HG03469 (cell line): ENCODE measurements around the gene YIF1B.
"Not testable (repeated sequence)": the region's sequence is repeated elsewhere in the genome, so short reads cannot be mapped to it uniquely, and the experiment has no call there.

ENCODE experiments used
- ATAC-seq: cut with Tn5 transposase; IDR thresholded peaks from one replicate; pipeline ENCODE4 v1.9.1; 2021; ENCODE audit warnings: mild to moderate bottlenecking, moderate library complexity, moderate number of reproducible peaks; ENCODE audit not compliant: unreplicated experiment

YIF1B gene

DNA sequence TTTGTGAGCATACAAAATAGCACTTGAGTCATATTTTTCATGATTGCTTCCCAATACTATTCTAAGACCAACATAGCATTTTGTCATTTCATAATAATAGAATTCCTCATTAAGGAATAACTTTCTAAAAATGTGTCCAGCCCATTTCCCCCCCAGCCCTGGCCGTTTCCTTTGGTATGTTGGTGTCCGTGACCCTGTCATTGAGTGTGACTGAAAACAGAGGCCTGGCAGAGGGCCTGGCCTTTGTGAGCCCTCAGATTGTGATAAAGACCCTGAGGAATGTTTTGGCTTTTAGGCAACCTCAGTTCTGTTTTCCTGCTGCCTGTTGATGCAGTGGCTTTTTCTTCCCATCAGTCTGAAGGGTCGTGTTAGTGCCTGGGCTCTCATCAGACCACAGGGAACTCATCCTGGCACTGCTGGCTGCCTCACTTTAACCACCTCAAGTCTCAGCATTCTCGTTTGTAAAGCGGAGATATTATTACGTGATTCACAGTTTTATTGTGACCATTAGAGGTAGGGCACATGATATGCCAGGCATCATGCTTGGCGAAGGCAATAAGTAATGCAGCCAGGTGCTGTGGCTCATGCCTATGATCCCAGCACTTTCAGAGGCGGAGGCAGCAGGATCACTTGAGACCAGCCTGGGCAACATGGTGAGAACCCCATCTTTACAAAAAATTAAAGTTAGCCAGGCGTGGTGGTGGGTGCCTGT is 37.6 kb downstream of the YIF1B start:
- no peak for ATAC-seq

DNA sequence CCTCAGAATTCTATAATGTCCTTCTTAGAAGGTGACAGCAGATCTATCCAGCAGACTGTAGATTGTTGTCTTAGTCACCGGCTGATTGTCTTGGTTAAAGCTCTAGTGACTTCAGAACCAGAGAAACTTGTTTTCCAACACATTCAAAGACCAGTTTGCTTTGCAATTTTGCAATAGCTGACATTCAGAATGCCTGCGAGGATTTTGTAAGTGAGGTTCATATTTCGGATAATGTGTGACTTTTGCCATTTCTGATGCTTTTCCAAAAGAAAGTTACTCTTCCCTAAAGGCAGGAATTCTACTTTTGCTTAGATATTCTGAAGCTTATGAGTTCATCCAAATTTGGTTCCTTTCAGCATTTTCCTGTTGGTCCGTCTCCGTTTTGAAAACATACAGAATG is 38.2 kb downstream of the YIF1B start:
- no peak for ATAC-seq

DNA sequence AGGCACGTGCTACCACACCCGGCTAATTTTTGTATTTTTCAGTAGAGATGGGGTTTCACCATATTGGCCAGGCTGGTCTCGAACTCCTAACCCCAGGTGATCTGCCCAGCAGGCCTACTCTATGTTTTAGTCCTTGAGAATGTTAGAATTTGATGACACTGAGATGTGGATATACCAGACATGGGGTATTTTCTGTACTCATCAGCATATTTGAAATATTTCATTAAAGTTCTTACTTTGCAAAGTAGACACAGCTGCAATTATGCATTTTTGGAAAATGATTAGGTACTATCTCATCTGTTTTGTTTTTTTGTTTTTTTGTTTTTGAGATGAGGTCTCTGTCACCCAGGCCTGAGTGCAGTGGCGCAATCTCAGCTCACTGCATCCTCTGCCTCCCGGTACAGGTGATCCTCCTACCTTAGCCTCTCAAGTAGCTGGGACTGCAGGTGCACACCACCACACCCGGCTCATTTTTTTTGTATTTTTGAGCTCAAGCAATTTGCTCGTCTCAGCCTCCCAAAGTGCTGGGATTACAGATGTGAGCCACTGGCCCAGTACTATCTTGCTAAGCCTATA is 38.7 kb downstream of the YIF1B start:
- ATAC-seq: no peak

DNA sequence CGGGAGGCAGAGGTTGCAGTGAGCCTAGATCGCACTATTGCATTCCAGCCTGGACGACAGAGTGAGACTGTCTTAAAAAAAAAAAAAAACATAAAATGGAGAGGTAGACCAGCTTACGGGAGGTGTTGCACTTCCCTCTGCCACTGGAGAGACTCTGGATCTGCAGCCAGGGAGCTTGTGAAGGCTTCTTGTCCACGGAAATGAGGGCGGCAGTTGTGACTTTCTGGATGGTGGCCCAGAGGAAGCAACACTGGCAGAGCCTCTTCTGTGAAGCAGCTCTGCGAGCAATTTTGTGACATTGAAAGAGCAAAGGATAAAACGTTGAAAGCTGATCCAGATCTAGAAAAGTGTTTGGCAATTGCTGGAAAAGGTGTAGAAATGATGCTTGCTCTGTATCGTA is 41.0 kb downstream of the YIF1B start:
- ATAC-seq: no peak

DNA sequence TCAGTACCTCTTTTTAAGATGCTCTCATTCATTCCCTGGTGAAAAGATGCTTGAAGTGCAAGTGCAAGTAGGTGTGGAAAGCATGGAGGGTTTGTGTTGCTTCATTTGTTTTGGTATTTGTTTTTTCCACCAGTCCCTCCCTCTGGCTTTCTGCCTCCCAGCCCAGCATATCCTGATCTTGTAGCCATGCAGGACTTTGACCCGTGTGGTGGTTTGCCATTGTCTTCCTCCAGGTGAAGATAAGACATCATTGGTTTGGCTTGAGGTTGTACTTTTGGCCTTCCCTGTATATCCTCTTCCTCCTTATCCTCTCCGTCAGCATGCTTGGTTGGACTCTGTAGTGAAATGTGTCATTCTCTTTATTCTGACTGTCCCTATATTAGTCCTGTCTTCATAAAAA is 42.2 kb downstream of the YIF1B start:
- ATAC-seq: no peak

DNA sequence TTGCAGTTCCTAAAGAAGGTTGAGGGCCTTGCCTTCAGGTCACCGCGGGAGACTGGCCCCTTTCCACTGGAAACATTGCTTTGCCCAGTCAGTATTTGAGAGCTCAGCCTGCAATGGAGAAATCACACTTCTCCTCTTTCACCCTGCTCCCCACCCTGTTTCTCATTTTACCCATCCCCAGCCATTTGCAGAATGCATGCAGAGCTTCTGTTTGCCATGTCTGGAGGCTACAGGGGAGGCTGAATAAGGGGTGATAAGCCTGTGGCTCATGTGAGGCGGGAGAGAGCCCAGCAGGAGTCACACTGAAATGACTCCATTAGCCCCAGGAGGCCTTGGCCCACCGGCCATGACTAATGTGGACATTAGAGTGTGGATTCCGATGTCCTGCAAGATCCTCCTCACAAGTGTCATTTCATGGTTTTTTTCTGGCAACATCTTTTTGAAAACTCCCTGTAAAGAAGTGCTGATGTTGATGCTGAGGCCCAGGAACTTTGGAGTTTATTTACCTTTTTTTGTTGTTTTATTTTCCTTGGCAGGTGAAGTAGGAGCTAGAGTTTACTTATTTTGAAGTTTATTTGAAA is 45.1 kb downstream of the YIF1B start:
- no peak for ATAC-seq

DNA sequence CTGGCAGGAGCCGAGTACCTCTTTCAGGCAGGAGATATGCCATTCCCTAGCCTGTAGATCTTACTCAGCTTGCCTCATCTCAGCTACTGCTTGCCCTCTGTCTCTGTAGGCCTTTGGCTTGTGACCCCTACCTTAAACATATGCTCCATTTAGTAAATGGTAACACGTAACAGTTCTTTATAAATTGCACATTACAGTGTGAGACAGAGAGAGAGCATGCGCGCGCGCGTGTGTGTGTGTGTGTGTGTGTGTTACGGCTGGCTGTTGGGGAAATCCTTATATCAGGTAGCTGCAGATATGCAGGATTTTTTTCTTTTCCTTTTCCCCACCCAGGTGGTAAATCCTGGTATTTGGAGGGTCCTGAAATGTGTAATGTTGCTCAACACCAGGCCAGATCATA is 47.2 kb downstream of the YIF1B start:
- ATAC-seq: no peak

DNA sequence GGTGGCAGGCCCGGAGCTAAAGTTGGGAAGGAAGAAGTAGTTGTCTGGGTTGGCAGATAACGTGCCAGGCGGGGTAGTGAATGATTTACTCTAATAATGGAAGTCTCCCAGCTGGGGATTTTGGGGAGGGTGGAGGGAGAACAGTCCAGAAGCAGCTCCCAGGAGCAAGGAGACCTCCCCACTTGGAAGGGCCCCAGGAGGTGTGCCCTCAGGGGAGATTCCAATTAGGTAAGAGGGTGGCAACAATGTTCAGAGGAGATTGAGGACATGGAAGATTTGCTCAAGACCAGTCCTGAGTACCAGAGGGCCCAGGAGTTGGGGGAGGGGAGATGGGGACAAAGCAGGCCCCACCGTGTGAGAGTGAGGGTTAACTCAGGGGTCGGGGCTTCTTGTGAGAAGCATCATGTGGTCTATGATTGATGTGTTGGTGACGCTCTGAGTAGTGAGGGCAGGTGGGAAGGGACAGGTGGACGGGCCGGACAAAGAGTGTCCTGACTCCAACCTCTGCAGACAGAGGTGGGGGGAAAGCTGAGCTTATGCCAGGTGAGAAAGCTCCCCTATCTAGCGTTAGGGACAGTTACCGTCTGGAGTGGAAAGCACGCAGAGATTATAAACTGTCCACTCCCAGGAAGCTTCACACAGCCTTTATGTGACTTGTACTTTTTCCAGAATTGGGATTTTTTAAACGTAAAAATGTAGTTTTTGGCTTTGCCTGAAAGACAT is 47.8 kb downstream of the YIF1B start:
- no peak for ATAC-seq

DNA sequence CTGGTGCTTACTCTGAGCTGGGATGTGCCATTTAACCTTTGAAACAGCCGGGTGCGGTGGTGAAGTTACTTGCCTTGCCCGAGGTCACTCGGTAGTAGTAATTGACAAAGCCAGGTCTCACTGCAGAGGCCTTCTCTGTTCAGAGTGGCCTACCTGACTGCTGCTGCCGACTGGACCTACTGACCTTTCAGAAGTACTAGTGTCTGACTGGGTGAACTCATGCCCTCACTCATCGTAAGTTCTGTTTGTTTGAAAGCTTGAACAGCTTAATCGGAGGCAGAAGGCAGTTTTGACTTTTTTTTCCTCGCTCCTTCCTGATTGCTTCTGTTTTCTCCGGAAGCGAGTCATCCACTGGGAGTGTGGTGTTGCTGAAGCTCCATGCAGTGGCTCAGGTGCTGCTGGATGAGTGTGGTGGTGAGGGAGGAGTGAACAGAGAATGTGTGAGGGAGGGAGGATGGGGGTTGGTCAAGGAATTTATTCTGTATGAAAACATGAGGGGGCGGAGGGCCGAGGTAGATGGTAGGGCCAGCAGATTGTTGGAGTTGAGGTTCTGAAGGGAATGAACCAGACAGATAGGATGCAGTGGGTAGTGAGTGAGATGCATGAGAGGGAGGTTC is 48.7 kb downstream of the YIF1B start:
- ATAC-seq: no peak

DNA sequence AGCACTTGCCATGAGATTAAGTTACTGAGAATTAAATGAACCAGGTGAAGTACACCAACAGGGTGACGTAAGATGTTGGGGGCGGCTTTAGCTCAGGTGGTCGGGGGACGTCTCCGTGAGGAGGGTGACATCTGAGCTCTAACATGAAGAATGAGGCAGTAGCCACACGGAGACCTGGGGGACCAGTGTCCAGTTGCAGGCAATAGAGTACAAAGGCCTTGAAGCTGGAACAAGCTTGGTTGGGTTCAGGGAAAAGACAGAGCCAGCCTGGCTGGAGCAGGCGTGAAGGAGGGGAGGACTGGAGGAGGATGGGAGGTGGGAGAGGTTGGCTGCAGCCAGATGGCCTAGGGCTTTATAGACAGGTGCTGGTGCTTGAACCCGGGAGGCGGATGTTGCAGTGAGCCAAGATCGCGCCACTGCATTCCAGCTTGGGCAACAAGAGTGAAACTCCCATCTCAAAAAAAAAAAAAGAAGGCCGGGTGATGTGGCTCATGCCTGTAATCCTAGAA is 49.8 kb downstream of the YIF1B start:
- no peak for ATAC-seq

DNA sequence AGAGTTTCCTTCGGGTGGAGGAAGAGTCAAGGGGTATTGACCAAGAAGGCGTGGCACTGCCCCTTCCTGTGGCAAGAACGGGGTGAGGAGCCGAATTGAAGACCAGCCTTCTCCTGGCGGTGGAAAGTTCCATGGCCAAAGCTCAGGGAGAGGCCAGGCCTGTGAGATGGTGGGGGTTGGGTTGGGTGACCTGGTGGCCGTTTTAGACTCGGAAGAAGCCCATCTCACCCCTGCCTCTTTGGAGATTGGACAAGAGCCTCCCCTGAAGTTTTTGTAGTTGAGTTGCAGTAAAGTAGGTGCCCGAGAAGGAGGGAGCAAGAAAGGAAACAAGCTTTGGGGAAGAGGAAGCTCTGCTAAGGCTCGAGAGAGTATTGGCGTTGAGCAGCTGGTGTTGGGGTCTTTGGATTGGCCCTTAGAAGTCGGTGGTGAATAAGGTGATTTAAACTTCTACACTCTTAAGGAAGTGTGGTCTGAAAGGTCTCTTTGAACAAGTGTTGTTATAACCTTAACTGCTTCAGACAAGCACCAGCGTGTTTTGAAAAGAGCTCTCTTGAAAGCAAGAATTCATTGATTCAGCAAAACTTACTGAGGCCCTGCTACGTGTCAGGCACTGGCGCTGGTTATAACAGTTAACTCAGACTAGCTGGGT is 50.4 kb downstream of the YIF1B start:
- ATAC-seq: no peak

DNA sequence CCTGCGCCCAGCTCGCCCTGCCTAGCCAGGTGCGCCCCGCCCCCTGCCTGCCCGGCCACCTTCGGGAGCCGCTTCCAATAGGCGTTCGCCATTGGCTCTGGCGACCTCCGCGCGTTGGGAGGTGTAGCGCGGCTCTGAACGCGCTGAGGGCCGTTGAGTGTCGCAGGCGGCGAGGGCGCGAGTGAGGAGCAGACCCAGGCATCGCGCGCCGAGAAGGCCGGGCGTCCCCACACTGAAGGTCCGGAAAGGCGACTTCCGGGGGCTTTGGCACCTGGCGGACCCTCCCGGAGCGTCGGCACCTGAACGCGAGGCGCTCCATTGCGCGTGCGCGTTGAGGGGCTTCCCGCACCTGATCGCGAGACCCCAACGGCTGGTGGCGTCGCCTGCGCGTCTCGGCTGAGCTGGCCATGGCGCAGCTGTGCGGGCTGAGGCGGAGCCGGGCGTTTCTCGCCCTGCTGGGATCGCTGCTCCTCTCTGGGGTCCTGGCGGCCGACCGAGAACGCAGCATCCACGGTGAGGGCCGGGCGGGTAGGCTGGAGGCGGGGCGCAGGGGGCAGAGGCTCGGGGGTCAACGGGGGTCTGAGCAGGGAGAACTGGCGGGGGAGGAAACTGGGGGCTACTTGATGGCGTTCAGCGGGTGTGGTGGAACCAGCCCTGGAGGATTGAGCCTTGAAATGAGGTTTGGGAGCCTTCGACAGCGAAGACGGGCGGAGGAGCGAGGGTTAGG is 51.1 kb downstream of the YIF1B start, which contains the start of gene SPINT2:
TSS of gene SPINT2 (plus strand) at position 88 of the 727 bp plus-strand sequence. CDS start at position 408, 320 bp downstream.
- no peak for ATAC-seq

DNA sequence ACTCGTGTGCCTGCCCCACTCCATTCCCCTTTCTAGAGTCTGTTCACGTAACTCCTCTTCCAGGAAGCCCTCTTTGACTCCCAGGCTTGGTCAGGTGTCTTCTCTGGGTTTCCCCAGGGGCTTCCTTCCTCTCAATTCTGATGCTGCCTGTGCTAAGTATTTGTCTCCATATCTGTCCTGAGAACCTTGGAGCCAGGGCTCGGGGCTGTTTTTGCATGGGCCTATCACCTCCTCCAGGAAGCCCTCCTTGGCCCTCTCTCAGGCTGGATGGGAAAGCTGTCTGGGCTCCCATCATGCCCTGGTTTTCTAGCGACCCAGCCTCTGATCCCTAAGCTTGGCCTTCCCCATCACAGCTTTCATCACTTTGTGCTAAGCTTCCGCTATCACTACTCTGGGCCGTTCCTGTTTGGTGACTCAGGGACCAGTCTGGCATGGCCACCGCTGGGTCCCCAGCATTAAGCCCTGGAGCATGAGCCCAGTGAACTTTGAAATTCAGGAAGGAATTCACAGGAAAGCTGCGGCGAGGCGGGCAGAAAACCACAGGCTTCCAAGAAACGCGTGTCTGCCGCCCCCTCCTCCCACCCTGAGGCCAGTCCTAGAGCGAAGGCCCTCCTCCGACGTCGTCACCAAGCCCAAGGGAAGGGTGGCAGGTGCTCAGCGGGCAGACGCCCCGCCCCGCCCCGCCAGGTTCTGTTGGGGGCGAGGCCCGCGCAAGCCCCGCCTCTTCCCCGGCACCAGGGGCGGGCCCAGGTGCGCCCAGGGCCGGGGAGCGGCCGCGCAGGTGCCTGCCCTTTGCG is 51.9 kb downstream of the YIF1B start:
- ATAC-seq: no peak

DNA sequence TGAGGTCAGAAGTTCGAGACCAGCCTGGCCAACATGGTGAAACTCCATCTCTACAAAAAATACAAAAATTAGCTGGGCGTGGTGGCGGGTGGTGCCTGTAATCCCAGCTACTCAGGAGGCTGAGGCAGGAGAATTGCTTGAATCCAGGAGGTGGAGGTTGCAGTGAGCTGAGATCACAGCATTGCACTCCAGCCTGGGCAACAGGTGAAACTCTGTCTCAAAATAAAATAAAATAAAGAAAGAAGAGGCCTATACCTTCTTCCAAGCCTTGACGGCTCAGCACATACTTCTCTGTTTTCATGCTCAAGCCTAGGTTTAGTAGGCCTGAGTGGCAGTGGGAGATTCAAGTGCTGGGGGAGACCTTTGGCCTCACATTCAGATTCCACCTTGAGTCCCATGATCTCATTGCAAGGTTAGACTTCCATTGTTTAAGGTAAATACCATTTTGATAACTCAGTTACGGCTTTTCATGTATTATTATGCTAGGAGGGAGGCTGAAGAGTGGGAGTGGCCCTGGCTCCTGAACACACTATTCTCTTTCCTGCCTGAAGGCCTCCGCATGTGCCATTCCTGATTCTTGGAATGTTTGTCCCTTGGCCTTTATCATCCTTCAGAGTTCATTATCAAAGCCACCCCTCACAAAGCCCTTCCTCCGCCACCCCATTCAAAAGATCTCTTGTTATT is 53.0 kb downstream of the YIF1B start:
- no peak for ATAC-seq

DNA sequence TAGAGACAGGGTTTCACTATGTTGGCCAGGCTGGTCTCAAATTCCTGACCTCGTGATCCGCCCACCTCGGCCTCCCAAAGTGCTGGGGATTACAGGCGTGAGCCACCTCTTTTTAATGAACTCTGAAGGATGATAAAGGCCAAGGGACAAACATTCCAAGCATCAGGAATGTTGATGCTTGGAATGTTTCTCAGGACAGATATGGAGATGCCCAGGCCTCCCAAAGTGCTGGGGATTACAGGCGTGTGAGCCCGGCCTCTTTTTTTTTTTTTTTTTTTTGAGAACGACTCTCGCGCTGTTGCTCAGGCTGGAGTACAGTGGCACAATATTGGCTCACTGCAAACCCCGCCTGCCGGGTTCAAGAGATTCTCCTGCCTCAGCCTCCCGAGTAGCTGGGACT is 53.8 kb downstream of the YIF1B start:
- not testable (repeated sequence) for ATAC-seq

DNA sequence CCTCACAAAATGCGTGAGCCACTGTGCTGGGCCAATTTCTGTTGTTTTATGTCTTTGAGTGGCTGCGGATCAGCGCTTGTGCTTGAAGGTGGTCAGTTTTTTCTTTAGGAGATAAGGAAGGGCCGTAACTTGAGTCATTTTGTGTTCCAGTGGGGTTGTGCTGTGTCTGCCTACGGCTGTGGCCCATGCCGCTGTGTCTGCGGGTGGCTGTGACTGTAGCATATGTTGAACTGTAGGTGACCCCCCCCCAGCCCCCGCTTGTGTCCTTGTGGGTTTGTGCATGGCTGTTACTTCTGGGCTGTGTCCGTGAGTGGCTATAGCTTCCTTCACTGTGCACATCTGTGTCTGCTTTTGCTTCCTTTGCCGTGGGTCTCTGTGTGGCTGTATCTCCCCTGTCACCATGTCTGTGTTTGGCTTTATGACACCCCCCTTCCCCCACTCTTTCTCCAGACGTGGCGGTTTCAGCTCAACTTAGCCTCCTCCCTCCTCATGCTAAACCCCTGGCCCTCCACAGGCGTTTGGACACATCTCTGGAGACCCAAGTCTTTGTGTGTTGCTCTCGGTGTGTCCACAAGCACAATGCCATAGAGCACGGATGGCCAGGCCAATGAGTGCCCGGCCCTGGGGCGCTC is 60.2 kb downstream of the YIF1B start:
- no peak for ATAC-seq

DNA sequence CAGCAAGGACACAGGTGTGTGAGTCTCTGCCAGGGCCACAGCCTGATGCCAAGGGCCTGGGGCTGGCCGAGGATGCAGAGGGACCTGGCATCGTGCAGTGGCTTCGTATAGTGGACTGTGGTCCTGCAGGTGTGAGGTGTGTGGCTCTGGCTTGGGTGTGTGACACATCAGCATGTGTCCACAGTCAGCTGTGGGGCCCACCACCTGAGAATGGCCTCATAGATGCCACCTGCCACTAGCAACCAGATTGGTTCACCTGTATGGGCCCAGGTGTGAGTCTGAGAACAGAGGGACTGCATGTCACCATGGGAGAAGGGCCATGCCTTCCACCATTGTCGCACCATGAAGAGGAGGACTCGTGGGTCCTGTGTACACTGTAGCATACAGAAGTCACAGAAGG is 62.0 kb downstream of the YIF1B start:
- no peak for ATAC-seq
